NCI-H1092 (cell line): ENCODE results near the gene GPRC5B.

Experiments used
- DNase-seq: peaks from one replicate; lab custom pipeline; 2025; lab: John Stamatoyannopoulos, UW

The GPRC5B gene

DNA sequence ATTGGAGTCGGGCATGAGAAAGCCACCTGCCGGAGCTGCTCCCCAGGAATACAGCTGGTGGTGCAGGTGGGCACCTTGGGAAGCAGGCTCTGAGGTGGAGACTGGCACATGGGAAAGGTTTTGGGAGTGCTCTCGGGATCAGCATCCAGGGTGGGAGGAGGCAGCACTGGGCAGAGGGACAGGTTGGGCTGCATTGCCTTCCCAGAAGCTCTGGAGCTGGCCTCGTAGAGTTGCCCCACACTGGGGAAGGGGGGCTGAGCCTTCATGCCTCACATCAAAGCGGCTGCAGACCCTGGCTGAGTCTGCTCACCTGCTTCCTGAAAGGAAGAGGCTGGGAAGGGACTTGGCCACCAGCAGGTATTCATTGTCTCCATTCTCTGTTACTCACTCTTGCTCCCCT, 13.5 kb upstream of the GPRC5B start:
- no peak for DNase-seq

DNA sequence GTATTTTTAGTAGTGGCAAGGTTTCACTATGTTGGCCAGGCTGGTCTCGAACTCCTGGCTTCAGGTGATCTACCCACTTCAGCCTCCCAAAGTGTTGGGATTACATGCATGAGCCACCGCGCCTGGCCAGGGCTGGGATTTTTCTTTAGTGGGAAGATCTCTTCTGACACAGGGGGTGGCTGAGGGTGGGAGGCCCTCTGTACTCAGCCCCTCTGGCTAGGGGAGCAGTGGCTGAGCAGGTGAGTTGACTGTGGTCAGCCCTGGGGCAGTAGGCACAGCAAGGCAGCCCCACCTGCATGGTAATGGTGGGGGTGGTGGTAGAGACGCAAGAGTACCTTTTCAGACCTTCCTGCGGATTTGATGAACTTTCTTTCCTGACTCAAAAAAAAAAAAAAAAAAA, 12.3 kb upstream of the GPRC5B start:
- no peak for DNase-seq

DNA sequence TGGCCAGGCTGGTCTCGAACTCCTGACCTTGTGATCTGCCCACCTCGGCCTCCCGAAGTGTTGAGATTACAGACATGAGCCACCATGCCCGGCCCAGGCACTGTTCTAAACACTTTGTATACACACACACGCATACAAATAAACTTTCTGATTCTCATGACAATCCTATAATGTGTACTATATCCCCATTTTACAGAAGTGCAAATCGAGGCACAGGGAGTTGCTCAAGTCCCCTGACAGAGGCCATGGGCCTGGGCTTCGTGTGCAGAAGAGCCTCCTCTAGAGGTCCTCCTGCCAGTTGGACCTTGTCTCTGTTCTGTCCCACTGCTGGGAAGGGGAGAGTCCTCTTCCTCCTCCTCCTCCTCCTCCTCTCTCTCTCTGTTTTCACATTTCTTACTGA, 9.9 kb upstream of the GPRC5B start:
- DNase-seq: no peak

DNA sequence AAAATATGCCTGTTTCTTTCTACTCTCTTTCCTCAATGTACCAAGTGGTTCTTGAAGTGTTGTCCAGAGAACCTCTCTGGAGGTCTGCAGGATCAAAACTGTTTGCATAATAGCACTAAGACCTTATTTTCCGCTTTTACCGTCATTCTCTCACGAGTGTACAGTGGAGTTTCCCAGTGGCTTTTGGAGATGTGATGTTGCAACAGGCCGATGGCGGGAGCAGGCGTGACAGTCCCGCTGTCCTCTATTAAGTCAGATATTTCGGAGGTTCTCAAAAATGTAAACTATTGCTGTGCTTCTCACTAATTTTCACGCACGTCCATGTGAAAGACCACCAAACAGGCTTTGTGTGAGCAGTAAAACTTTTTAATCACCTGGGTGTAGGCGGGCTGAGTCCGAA, 8.3 kb upstream of the GPRC5B start:
- no peak for DNase-seq

DNA sequence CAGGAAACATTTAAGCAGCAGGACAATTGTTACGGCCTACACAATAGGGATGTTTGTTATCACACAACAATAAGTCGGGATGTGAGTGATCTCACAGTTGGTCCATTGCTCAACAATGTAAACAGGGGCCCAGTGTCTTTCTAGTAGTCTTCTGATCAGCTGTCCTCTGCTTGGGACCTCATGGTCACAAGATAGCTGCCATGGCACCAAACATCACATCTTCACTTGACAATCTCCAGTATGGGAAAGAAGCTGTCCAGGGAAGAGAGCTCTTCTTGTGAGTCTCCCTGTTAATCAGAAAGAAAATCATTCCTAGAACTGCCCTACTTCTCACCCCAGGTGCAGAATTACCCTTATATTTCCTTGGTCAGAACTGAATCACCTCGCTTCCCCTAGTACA, 6.3 kb upstream of the GPRC5B start:
- DNase-seq: no peak

DNA sequence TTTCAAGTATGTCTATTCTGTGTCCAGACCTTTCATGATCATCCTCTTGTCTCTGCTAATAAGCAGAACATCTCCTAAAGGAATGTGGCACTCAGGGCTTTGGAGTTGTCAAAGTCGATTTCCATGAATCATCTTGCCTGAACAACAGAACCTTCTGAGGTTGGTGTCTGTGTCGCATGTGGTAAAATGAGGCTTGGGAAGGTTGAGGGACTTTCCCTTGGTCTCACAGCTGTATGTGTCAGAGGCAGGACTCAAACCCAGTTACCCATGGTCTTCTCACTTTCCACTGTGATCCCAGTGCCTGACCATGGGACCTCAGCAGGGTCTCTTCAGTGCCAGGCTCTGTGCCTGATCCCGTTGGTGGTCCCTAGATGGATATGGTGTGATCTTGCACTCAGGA, 4.2 kb upstream of the GPRC5B start:
- no peak for DNase-seq

DNA sequence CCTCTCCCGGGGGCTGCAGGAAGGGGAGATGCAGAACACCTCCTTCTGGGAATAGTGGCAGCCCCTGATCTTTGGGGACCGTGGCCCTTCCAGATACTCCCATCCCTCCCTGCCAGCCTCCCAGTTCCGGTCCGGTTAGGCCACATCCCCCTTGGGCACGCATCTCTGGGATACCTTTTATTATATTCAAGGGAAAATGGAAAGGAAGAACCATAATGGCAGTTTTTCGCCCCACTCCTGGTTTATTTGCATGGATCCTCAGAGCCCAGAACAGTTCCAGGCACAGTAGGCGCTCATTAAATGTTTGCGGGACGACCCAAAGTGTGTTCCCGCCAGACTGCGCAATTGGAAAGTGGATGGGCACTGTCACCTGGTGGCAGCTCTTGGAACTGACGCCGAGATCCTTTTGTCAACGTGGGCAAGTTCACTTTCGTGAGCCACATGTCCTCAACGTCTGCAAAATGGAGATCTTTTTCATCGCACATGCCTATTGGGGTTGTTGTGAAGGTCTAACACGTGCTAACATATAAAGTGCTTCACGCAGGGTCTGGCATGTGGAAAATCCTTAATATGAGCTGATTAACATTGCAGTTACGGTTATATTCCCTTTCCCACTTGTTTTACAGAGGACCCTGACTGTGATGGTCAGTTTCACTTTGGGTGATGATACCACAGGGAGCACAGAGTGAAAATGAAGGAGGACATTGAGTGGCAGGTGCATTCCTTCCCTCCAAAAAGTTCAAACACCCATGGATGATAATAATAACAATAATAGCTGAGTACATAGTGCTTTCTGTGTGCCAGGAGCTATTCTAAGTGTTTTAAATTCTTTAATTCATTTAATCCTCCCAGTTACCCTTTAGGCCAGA, 1.7 kb upstream of the GPRC5B start:
- DNase-seq: peak; percentile 52

DNA sequence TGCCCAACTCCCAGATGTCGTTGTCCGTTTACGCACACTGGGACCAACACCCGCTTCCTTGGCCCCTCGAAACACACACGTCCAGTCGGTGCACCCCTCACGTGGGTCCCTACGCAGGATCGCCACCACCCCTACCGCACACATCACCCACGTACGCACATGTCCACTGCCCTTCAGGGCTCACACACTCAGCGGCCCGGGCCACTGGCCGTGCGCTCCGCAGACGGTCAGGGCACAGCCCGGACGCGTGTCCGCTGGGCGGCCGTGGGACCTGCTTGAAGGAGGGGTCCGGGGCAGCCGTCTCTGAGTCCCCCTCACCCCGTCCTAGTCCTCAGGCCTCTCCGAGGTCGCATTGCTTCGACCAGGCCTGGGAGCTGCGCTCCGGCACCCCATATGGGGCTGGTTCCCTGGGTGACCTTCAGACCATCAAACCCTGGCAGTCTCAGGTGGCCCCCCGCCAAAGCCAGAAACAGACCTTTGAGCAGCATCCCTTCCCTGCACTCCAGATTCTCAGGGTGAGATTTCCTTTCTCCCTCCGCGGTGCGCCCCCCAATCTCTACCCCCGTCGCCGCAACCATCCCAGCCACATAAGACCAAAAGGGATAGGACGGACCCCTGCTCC, 914 bp upstream of the GPRC5B start:
- DNase-seq: no peak

DNA sequence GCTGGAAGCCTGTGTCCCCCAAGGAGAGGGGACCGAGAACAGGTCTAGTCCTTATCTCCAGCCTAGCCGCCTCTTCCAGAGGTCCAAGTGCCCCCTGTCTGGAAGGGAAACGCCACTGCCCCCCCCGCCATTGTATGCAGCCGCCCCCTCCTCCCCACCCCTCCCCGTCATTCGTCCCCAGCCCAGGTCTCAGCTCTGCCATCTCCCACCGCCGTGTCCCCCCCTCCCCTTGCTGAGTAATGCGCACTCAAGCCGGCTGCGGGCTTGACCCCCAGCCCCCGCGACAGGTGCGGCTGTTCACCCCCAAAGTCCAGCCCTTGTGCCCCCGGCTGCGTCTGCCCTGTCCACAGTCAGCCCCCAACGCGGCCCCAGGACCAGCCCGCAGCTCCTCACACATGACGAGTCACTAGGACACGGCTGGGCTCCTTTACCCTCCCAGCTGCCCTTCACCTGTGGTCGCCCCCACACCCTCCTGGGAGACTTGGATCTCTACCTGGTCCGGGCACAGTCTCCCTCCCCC, 622 bp downstream of the GPRC5B start:
- no peak for DNase-seq

DNA sequence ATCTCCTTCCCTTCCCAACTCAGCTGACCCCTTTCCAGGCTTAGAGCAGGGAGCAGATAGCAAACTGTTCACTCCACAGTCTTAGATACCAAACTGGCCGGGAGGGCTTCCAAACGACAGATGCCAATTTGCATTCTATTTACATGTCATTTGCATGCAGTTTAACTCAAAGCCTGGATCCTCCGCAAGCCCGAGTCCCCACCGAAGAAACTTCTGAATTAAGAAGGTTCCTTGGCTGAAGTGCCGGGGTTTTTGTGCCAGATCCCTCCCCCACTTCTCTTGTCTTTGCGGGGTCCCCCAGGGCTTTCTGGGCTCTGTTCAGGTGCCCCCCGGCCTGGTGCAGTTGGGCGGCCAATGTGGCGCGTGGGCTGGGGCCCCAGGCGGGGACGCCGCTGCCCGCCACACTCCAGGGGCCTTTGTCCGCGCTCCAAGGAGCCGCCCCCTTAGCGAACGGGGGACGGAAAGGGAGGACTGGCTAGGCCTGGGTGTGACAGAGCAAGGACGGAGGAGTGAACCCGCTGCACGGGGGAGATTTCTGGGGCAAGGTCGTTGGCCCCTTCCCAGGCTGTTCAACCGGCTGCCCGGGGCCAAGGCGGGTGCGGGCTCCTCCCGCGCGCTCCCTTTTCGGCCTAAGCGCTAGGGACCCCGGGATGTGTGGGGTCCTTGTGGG, 1.2 kb downstream of the GPRC5B start:
- DNase-seq: no peak

DNA sequence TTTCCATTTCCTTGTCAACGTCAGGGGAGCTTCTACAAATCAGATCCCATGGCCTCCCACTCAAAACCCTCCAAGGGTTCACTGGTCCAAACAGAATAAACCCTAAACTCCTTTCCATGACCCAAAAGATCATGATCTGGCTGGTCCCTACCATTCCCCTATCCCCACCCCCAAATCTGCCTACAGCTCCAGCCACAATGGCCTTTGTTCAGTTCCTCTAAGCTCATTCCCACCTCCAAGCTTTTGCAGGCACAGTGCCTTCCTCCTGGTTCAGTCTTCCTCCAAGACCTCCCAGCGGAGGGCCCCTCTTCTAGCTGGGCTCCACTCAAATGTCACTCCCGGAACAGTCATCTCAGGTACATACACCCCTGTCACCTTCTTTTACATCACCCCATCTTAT, 2.0 kb downstream of the GPRC5B start:
- DNase-seq: no peak

DNA sequence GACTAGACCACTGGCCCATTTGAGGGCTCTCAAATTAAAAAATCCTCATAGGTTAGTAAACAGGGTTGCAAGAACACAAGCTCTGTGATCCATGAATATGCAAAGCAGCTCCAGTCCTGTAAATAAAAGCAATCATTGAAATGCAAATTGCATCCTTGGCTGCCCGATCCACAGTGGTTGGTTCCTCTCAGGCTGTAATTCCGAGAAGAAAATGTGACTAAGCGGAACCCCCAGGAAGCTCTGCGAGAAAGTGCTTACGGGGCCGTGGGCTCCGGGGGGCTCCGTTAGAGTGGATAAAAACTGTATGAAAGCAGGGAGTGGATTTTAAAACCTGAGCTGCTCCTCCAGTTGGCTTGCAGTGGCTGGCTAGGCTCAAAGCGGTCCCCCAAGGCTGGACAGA, 2.5 kb downstream of the GPRC5B start:
- no peak for DNase-seq

DNA sequence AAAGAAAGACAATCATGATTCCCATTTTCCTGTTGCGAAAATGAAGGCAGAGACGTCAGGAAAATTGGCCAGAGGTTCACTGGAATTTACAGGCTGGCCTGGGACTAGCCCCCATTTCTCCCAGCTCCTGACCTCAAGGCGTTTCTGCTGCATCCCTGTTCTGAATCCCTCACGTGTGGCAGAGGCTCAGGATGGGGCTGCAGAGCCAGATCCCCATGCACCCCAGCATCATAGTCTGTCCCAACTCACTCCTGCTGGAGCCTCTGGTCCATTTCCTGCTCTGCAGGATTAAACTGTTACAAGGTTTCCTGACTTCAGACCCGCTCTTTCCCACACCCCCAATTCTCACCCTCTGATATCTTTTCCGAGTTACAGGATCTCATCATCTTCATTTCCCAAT, 2.9 kb downstream of the GPRC5B start:
- no peak for DNase-seq

DNA sequence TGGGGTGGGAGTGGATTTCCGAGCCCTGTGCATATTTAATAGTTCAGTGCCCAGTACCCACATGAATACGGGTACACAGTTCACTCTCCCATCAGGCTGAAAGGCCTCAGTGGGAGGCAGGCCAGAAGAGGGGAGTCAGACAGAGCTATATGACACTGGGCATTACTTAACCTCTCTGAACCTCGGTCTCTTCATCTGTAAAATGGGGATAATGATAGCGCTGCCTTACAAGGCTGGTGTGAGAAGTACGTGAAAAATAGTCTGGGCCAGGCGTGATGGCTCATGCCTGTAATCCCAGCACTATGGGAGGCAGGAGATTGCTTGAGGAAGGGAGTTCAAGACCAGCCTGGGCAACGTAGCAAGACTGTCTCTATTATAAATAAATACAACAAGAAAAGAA, 3.6 kb downstream of the GPRC5B start:
- no peak for DNase-seq

DNA sequence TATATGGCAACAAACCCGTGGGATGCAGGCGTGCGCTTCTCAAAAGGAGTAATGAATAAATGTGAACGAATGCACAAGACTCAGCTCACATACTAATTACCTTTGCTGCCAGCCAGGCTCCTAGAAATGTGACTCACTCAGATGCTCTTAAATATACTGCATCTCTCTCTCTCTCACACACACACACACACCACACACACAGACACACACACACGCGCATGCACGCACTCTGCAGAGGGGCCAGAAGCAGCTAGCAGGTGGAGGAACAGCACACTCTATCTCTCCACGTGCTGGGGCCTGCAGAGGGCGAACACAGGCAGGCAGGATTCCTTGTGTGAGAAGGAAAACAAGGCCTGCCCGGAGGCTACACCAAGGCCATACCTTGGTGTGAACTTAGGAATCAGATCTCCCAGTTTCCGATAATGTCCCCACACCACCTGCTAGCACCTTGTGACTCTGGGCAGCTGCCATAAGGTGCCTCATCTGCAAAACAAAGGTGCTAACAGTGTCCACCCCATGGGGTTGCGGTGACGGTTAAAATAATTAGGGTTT, 5.3 kb downstream of the GPRC5B start:
- no peak for DNase-seq

DNA sequence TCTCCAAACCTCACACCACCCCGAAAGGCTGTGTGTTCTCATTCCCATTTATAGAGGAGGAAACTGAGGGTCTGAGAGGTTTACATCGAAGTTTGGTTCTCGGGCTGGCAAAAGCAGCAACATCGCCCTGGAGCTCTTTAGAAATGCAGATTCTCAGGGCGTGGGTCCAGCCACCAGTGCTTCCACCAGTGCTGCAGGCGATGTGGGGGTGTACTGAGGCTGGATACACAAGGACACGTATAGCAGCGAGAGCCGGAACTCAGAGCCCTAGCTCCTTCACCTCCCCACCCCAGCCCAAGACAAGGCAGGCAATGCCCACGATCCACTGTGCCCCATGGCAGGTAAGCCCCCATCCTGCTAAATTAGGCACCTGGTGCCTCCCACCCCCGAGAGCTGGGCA, 5.9 kb downstream of the GPRC5B start:
- DNase-seq: no peak

DNA sequence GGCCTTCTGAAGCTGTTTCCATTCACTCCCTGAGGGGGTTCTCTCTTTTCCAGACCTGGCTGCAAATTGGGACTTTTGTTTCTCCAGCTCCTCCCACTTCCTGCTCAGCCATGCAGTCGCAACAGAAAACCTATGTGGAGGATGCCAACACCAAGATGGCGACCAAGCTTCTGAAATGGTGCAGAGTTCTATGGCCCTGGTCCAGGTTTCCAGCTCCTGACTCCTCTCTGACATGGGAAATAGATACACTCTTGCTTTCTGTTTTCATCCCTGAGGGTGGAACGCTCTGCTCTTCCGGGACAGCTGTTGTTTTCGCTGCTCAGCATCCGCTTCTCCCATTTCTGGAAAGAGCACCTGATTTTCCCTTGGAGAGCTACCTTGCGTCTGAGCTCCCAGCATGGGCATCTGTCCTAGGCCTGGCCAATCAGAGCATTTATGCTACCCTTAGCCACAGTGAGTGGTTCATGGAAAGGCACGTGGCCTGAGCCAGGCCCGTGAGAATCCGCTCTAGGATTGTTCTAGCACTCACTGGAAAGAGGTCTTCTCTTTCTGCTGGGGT, 8.1 kb downstream of the GPRC5B start:
- no peak for DNase-seq

DNA sequence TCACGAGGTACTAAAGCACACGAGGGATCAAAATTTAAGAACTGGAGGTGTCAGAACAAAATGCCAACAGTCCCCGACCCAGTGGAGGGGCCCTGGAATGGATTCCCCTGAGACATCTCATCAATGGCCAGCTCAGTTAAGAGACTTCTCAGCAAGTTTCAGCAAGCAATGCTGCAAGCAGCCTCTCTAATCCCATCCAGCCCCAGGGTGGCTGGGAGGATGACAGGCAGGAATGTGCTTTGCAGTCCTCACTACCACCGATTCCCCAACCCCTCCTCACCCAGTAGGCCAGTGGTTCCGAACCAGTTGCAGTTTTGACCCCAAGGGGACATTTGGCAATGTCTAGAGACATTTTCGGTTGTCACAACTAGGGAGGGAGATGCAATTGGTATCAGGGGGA, 8.7 kb downstream of the GPRC5B start:
- no peak for DNase-seq

DNA sequence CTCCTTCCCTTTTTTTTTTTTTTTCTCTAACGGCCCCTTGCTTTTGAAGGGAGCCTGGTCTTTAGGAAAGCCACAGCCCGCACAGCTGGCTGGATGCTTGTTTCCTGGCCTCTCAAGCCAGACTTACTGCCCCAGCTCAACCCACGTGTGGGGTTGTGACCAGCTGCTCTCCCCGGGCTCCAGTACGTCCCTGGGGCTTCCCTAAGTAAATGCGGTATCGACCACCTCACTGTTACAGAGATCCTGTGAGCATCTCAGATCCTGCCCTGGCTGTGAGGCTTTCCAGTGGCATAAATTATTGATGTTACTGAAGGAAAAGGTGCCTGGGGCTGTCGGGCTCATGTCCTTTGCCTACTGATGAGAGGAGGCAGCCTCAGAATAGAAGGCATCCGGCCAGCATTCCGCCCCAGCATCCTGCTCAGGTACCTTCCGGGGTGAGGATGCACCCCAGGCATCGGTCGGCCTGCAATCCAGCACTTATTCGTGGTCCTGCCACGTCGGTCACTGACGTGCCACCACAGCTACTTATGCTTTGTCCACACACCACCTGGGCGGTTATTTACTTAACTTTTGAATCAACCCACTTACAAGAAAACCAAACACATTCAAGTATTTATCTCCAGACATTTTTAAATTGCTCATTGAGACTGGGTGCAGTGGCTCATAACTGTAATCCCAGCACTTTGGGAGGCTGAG, 9.6 kb downstream of the GPRC5B start:
- DNase-seq: peak; percentile 36

DNA sequence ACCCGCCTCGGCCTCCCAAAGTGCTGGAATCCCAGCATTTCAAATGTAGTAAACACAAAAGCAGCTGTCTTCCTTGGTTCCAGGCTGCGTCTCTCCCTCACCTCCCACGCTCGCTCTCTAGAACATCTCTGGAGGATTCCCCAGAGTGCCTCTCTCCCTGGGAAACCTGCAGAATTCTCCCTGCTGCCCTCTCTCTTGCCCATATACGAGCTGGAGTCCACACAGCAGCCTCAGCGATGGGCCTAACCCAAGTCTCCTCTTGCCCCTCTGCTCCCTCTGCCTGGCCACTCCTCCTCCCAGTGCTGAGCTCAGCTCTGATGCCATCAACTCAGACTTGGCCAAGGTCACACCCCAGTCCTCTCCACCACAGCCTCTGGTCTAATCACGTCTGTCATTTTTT, 10.6 kb downstream of the GPRC5B start:
- DNase-seq: no peak

DNA sequence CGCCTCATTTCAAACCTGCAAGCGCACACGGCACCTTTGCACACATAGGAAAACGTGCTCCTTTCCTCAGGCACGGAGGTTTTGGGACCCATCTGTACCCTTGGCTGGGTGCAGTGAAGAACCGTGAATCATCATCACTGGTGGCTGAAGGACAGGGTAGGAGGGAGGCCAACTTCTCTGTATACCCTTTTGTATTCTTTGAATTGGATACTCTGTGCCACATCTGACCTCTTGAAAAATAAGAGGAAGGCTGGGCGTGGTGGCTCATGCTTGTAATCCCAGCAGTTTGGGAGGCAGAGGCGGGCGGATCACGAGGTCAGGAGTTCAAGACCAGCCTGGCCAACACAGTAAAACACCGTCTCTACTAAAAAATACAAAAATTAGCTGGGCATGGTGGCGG, 11.7 kb downstream of the GPRC5B start:
- no peak for DNase-seq
